Activated T-cell treated with anti-CD3 and anti-CD28 coated beads, Interleukin-2, amount 50 U/mL, for 72 hours (primary cell): ENCODE measurements around the gene PRSS21. TPM values are rescaled to one million over a fixed set of nuclear protein-coding genes. Genes with fewer than 3 reads are reported as not detected.

Experiments
- ATAC-seq, 2 donors: fragments of 150-1000 bp; cut with Tn5 transposase; replicated peaks in 1 of 2; 2 replicates each; pipeline ENCODE4 v1.10.0; 2021; ENCODE audit warnings: moderate library complexity in 2 of 2, mild to moderate bottlenecking in 1 of 2
- DNase-seq, 2 donors: peaks; one replicate each; pipeline ENCODE4 v3.0.0; 2021 to 2022; ENCODE audit warnings: mixed read lengths in 1 of 2
- H3K27ac Mint-ChIP-seq: one replicate; pipeline ENCODE4 v1.8.0; 2022; ENCODE audit warnings: mild to moderate bottlenecking, moderate library complexity, mixed read lengths
- H3K27me3 Mint-ChIP-seq: one replicate; pipeline ENCODE4 v1.8.0; 2022; ENCODE audit warnings: low read depth, mixed read lengths
- H3K36me3 Mint-ChIP-seq, 2 donors: one replicate each; pipeline ENCODE4 v1.8.0; 2022; ENCODE audit warnings: mixed read lengths in 2 of 2, mild to moderate bottlenecking in 1 of 2; ENCODE audit not compliant: insufficient read depth in 2 of 2
- H3K4me1 Mint-ChIP-seq: one replicate; pipeline ENCODE4 v1.8.0; 2022; ENCODE audit warnings: low read depth, mixed read lengths
- H3K4me3 Mint-ChIP-seq, 2 donors: one replicate each; pipeline ENCODE4 v1.8.0; 2022; ENCODE audit warnings: mild to moderate bottlenecking in 2 of 2, mixed read lengths in 2 of 2, moderate library complexity in 2 of 2
- H3K9me3 Mint-ChIP-seq, 2 donors: one replicate each; pipeline ENCODE4 v1.8.0; 2022; ENCODE audit warnings: mixed read lengths in 2 of 2
- total RNA-seq, 2 donors: library from RNA; stranded (reverse); gene quantifications; one replicate each; pipeline ENCODE4 v1.2.3, GENCODE V29; 2022

PRSS21 gene
- total RNA-seq, 2 donors from 2014 or later = 2.4 to 10.3 TPM

- Mint-ChIP-seq H3K27me3 (no peaks in the 10 kb centered on the region), H3K4me1 (no peaks in the 10 kb centered on the region), H3K4me3 (no peak overlapping the region), H3K36me3 (no peaks in the 10 kb centered on the region), H3K27ac (no peak overlapping the region), H3K9me3 (no peaks in the 10 kb centered on the region)
- DNase-seq (no peak), ATAC-seq (no peak)
Measured at GRCh38 chr16:2828521-2828840, 11.4 kb downstream of the PRSS21 start.

- Mint-ChIP-seq H3K36me3 (no peaks in the 10 kb centered on the region), H3K27me3 (no peaks in the 10 kb centered on the region), H3K4me1 (no peaks in the 10 kb centered on the region), H3K27ac (no peak overlapping the region), H3K9me3 (no peaks in the 10 kb centered on the region), H3K4me3 (no peak overlapping the region)
- DNase-seq = no peak
- no peak for ATAC-seq
Measured at GRCh38 chr16:2828876-2829430, 11.9 kb downstream of the PRSS21 start.

GRCh38 chr16:2829501-2830354, 12.7 kb downstream of the PRSS21 start, which contains the start of gene ZG16B:
ZG16B (plus strand) TSS chr16:2830303; CDS start chr16:2830442, 139 bp downstream.
- H3K27me3 Mint-ChIP-seq = peaks cover 3% of the 10 kb centered on the region
- DNase-seq (no peak), ATAC-seq (peak in 1 of 2 donors; percentile 58)
- H3K36me3 Mint-ChIP-seq = no peaks in the 10 kb centered on the region
- H3K4me1 Mint-ChIP-seq = no peaks in the 10 kb centered on the region
- H3K27ac Mint-ChIP-seq = no peak within 1 kb of the TSS
- H3K4me3 Mint-ChIP-seq = peak within 1 kb of the TSS in 1 of 2 donors; percentile 37
- no peaks in the 10 kb centered on the region for H3K9me3 Mint-ChIP-seq

- Mint-ChIP-seq H3K36me3 (no peaks in the 10 kb centered on the region), H3K27me3 (peaks cover 6% of the 10 kb centered on the region), H3K27ac (no peak overlapping the region), H3K9me3 (no peaks in the 10 kb centered on the region), H3K4me3 (peak overlapping the region in 1 of 2 donors; percentile 37), H3K4me1 (no peaks in the 10 kb centered on the region)
- ATAC-seq (no peak), DNase-seq (no peak)
Measured at GRCh38 chr16:2830355-2830695, 13.3 kb downstream of the PRSS21 start.

- Mint-ChIP-seq H3K4me1 (no peaks in the 10 kb centered on the region), H3K27ac (no peak overlapping the region), H3K36me3 (no peaks in the 10 kb centered on the region), H3K4me3 (no peak overlapping the region), H3K9me3 (no peaks in the 10 kb centered on the region), H3K27me3 (peaks cover 6% of the 10 kb centered on the region)
- no peak for ATAC-seq
- no peak for DNase-seq
Measured at GRCh38 chr16:2831203-2831602, 14.2 kb downstream of the PRSS21 start.

DNA sequence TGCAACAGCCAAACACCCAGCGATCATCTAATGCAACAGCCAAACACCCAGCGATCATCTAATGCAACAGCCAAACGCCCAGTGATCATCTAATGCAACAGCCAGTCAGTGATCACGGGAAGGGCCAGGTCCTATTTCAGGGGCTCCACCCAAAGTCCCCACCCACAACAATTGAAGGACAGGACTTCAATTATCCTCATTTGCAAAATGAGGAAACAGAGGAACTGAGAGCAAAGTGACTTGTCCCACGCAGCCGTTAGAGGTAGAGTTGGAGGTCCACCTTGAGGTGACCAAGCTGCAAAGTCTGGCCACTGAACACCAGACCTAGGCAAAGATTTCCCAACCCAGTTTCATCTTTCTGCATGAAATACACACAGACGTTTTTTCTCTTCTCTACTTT, 16.7 kb downstream of the PRSS21 start:
- Mint-ChIP-seq H3K36me3 (no peaks in the 10 kb centered on the region), H3K4me3 (no peak overlapping the region), H3K9me3 (no peaks in the 10 kb centered on the region), H3K4me1 (peaks cover 2% of the 10 kb centered on the region), H3K27me3 (peaks cover 15% of the 10 kb centered on the region), H3K27ac (no peak overlapping the region)
- DNase-seq (no peak), ATAC-seq (no peak)

DNA sequence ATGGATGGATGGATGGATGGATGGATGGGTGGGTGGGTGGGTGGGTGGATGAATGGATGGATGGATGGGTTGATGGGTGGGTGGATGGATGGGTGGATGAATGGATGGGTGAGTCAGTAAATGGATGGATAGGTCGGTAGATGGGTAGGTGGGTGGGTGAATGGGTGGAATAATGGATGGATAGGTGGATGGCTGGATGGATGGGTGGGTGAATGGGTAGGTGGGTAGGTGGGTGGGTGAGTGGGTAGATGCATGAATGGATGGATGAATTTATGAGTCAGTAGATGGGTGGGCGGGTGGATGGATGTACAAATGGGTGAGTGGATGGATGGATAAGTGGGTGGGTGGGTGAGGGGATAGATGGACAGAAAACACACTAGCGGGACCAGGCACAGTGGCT, 17.9 kb downstream of the PRSS21 start:
- Mint-ChIP-seq H3K4me3 (no peak overlapping the region), H3K27ac (no peak overlapping the region), H3K36me3 (no peaks in the 10 kb centered on the region), H3K9me3 (no peaks in the 10 kb centered on the region), H3K4me1 (peaks cover 10% of the 10 kb centered on the region), H3K27me3 (peaks cover 15% of the 10 kb centered on the region)
- ATAC-seq (no peak), DNase-seq (no peak)

DNA sequence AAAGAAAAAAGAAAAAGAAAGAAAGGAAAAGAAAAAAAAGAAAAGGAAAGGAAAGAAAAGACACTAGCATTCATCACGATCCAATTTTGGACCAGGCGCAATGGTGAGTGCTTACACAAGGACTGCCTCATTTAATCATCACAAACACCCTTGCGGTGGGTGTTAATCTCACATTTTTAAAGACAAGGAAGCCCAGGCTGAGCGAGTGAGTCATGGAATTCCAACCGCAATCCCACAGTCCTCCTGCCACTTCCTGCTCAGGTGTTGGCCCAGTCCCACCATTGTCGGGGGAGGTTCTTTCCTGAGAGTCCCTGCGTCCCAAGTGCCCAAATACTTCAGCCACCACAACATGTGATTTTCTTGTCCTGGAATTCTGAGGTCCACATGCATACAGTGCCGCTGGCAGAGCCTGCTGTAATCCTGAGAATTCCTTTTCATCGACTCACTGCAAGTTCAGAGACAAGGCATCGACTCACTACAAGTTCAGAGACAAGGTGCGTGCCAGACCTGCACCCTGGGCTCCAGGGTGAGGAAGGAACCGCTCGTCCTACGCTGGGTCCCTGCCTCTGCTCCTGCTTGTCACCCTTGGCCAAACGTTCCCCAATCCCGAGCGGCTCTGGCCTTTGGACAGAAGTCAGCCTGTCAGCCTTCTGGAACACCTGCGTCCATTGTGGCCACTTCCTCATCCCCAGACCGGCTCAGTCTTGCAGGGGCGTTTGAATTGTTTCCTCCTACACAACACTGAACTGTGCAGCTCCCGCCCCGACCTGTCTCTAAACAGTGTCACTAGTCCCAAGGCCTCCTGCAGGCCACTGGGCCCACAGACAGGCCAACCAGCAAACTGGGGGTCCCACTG, 18.8 kb downstream of the PRSS21 start:
- H3K27me3 Mint-ChIP-seq = peaks cover 15% of the 10 kb centered on the region
- H3K4me3 Mint-ChIP-seq = no peak overlapping the region
- no peaks in the 10 kb centered on the region for H3K9me3 Mint-ChIP-seq
- DNase-seq = no peak
- H3K27ac Mint-ChIP-seq = no peak overlapping the region
- no peaks in the 10 kb centered on the region for H3K36me3 Mint-ChIP-seq
- peaks cover 10% of the 10 kb centered on the region for H3K4me1 Mint-ChIP-seq
- ATAC-seq = no peak

- H3K9me3 Mint-ChIP-seq = no peaks in the 10 kb centered on the region
- H3K4me1 Mint-ChIP-seq = peaks cover 16% of the 10 kb centered on the region
Measured at GRCh38 chr16:2836646-2837508, 19.8 kb downstream of the PRSS21 start.

GRCh38 chr16:2838928-2839327, 21.9 kb downstream of the PRSS21 start:
- Mint-ChIP-seq H3K27me3 (peaks cover 15% of the 10 kb centered on the region), H3K4me1 (peaks cover 25% of the 10 kb centered on the region), H3K36me3 (peaks cover 2% of the 10 kb centered on the region in 2 donors), H3K4me3 (no peak overlapping the region), H3K9me3 (peaks cover 0 to 2% of the 10 kb centered on the region in 2 donors), H3K27ac (no peak overlapping the region)
- peak; percentile 72 to 76 for ATAC-seq
- peak; percentile 70 for DNase-seq

More at GRCh38 chr16:2836646-2837508, 19.8 kb downstream of the PRSS21 start:
- Mint-ChIP-seq H3K4me3 (no peak overlapping the region), H3K36me3 (no peaks in the 10 kb centered on the region), H3K27me3 (peaks cover 15% of the 10 kb centered on the region), H3K27ac (no peak overlapping the region)
- ATAC-seq (no peak), DNase-seq (no peak)

- peaks cover 25% of the 10 kb centered on the region for H3K4me1 Mint-ChIP-seq
- peaks cover 2% of the 10 kb centered on the region in 2 donors for H3K36me3 Mint-ChIP-seq
- DNase-seq = no peak
- no peak for ATAC-seq
- H3K4me3 Mint-ChIP-seq = peak overlapping the region in 1 of 2 donors; percentile 18
- H3K9me3 Mint-ChIP-seq = peaks cover 0 to 2% of the 10 kb centered on the region in 2 donors
- H3K27me3 Mint-ChIP-seq = peaks cover 11% of the 10 kb centered on the region
- no peak overlapping the region for H3K27ac Mint-ChIP-seq
Measured at GRCh38 chr16:2839650-2840450, 22.8 kb downstream of the PRSS21 start.

DNA sequence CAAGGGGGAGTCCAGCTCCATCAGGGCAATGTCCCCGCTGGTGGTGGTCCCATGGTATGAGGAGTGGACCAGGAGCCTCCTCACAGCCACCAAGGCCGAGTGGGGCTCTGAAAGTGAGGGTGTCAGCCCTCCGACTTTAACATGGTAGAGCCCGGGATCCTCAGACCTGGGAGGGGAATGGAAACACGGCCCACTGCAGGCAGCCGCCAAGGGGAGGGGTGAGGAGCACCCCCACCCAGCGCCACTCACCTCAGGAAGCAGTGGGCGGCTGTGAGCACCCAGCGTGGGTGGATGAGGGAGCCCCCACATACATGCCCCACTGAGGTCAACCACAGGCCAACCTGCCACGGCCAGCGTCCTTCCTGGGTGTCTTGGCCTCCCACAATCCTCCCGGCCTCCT, 23.9 kb downstream of the PRSS21 start:
- H3K27ac Mint-ChIP-seq = no peak overlapping the region
- peaks cover 2% of the 10 kb centered on the region in 2 donors for H3K36me3 Mint-ChIP-seq
- ATAC-seq = no peak
- peaks cover 30% of the 10 kb centered on the region for H3K4me1 Mint-ChIP-seq
- peaks cover 10% of the 10 kb centered on the region for H3K27me3 Mint-ChIP-seq
- H3K4me3 Mint-ChIP-seq = no peak overlapping the region
- DNase-seq = no peak
- H3K9me3 Mint-ChIP-seq = peaks cover 0 to 2% of the 10 kb centered on the region in 2 donors
